ENCODE results near the gene PPP1R12B.
A peak's percentile ranks its signal among the peaks of the same experiment; 100 is the strongest.
"Not testable (repeated sequence)": the region's sequence is repeated elsewhere in the genome, so short reads cannot be mapped to it uniquely, and the experiment has no call there.

The PPP1R12B gene

GRCh38 chr1:202565890-202566602 lies 217.5 kb downstream of the PPP1R12B start:
- DNase-seq: no peak

GRCh38 chr1:202567738-202568137 lies 219.2 kb downstream of the PPP1R12B start:
- peak; percentile 82 for DNase-seq

- peak; percentile 60 for DNase-seq
Measured at GRCh38 chr1:202568410-202568809, 219.9 kb downstream of the PPP1R12B start.

GRCh38 chr1:202568826-202569225 lies 220.3 kb downstream of the PPP1R12B start:
- DNase-seq: no peak

DNA sequence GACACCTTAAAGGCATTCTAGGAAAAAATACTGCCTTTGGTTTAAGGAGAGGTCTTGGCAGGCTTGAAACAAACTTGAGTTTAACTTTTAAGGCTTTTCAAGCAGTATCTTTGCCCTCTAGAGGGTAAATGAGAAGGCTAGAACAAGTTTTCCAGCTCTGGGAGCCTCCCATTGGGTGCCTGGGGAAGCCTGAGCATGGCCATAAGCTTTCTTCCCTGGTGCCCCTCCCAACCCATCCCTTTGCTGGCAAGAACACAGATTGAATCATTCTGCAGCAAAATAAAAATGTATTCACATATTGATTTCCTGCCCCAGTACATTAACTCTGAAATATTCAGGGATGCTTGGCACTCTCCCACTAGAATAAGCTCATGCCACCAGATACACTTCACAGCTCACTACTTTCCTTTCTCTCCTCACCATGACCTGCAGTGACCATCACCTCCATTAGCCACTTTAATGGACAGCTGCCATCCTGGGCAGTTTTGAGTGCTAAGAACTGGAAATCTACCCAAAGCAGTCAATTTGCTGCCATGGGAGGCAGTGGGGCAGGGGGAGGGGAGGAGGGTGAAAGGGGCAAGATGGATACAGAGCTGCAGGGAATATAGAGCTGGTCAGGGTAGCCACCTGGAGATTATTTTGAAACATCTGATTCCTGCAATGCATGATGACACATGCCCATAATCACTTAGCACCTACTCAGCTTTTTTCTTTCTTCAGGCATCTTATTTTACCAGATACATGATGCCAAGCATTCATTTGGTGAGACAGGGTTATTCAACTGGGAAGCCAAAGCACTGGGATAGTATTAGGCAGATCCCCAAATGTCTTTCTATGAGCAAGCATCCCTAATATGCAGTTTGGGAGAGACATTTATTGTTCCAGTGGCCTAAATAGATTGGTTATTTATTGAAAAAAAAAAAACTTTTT lies 221.2 kb downstream of the PPP1R12B start:
- no peak for DNase-seq

GRCh38 chr1:202571719-202572339 lies 223.3 kb downstream of the PPP1R12B start:
- peak; percentile 62 for DNase-seq

GRCh38 chr1:202572867-202573266 lies 224.4 kb downstream of the PPP1R12B start:
- no peak for DNase-seq

DNA sequence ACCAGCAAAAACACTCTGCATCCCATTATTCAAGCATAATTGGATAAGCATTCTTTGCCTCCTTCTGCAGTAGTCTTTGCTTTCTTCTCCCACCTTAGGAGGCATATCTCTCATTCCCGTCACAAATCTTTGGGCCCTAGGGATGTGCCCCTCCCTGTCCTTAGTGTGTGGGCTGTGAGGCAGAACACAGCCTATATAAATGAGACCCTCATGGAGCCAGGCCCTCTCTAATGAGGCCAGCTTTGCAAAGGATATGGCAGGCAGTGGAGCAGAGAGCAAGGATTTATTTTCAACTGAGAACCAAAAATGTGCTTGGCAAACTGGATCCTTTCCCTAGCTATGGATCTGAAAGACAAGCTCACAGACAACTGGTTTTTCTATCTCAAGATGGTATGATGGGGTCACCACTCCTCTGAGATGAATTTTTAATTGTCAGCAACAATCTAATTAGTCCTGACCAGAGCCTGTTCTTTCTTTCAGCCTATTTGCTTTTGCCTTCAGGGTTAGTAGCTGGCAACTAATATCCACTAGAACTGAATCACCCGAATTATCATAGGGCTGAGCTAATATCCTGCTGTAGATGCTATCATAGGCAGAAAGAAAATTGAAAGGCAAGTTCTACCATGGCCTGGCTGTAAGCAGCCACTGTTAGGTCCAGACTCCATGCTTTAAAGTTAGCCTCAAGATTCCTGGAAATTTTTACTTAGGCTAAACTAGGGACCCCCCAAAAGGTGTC lies 227.6 kb downstream of the PPP1R12B start:
- no peak for DNase-seq

DNA sequence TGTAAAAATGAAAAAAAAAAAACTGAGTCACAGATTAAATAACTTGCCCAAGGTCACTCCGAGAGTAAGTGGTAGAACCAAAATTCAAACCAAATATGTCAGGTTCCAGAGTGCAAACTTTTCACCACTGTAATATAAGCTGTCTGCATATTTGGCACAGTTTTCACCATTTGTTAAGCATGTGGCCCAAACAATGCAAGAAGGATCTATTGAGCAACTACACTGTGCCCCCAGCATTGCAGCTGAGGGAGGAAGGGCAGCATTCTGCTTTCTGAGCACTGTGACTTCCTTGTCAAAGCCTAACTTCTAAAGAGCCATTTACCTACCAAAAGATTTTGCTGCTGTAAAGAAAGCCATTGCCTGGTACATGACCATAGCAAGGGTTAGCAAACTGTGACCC lies 228.3 kb downstream of the PPP1R12B start:
- DNase-seq: peak; percentile 96

DNA sequence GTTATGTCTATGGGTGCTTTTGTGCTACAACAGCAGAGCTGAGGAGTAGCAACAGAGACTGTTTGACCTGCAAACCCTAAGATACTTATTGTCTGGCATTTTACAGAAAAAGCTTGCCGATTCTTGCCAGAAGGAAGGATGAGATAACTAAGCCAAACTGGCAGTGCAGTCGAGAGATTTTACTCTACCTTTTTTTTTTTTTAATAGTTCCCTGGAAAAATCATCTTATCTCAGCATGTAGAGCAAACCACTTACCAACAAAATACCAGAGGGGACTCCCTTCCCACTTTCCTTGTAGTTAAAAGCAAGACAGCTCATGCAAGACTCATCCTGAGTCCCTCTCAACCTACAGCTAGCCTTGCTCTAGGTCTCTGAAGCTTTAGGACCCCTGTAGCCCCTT lies 228.9 kb downstream of the PPP1R12B start:
- peak; percentile 66 for DNase-seq

DNA sequence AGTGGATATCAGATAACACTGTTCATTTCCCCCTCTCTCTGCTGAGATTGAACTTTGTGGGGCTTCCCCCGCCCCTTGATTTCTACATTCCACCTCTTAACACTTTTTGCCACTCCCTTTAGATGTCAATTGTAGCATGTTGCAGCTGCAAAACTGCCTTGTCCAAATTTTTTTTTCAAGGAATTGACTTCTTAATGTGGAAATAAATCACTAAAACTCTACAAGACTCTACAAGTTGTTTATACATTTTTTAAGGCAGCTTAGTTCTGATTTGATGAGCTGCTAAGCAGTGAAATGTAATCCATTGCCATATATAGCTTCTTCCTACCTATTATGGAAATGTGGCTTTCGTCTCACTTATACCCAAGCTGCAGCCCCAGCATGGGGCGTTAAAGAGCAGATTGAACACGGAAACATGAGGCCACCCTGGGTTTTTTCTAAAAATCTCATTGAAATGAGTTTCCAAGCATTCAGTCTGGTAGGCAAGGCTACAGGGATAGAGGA lies 229.6 kb downstream of the PPP1R12B start:
- peak; percentile 94 for DNase-seq

DNA sequence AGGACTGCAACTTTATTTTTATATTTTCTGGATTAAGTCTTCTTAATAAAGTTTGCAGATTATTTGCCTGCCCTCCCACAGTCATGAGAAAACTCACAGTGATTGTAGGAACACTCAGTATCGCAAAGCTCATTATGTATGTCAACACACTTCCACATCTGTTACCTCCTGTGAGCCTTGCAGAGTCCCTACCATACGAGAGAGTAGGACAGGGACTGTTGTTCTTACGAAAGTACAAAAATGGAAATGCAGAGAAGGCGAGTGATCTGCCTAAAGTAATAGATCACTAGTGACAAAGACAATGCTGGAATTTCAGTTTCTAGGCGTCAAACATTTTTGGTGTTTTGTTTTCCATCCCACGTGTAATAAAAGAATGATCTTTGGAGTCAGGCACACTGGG lies 230.1 kb downstream of the PPP1R12B start:
- peak; percentile 60 for DNase-seq

DNA sequence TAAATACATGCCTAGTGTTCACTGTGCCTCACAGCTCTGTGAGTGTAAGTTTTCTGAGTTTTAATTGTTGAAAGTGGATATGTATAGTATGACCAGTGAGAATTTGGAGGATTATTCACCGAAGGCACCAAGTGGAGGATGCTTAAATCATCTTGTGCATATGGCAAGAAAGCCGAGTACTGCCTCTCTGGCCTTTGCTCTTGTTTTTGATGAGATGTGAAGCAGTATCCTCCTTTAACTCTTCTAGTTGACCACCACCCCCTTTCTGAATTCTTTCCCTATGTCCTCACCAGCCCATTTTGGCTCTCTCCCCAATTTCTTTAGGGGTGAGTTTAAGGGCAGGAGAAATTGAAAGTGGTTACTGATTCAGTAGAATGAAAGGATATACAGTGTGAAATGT lies 231.3 kb downstream of the PPP1R12B start:
- peak; percentile 97 for DNase-seq

DNA sequence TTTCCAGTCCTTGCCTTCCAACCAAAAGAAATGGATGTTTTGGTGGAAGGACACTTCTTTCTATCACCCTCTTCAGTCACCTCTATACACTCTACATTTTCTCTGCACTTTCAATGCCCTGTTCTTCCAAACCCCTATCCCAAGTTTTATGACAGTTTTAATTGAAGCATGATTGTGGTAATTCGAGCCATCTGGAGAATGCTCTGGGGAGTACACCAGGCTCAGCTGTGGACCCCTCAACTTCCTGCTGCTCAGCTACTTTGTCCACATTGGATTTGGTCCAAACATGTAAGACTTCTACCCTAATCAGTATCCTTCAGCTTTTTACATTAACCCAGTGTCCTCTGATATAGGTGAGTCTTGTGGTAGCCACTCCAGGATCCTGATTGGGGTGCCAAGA lies 232.1 kb downstream of the PPP1R12B start:
- DNase-seq: peak; percentile 71

DNA sequence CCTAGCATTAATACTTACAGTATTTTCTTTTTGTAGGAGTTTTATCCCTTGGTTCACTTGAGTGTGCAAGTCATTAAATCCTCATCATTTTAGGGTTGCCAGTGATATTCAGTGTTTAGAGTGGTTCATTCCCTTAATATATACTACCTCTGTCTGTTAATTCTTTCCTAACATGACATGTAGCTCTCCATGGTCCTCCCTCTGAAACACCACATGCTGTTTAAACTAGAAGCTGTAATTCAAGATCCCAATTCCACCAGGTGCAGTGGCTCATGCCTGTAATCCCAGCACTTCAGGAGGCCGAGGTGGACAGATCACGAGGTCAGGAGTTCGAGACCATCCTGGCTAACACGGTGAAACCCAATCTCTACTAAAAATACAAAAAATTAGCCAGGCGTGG lies 233.9 kb downstream of the PPP1R12B start:
- DNase-seq: not testable (repeated sequence)

DNA sequence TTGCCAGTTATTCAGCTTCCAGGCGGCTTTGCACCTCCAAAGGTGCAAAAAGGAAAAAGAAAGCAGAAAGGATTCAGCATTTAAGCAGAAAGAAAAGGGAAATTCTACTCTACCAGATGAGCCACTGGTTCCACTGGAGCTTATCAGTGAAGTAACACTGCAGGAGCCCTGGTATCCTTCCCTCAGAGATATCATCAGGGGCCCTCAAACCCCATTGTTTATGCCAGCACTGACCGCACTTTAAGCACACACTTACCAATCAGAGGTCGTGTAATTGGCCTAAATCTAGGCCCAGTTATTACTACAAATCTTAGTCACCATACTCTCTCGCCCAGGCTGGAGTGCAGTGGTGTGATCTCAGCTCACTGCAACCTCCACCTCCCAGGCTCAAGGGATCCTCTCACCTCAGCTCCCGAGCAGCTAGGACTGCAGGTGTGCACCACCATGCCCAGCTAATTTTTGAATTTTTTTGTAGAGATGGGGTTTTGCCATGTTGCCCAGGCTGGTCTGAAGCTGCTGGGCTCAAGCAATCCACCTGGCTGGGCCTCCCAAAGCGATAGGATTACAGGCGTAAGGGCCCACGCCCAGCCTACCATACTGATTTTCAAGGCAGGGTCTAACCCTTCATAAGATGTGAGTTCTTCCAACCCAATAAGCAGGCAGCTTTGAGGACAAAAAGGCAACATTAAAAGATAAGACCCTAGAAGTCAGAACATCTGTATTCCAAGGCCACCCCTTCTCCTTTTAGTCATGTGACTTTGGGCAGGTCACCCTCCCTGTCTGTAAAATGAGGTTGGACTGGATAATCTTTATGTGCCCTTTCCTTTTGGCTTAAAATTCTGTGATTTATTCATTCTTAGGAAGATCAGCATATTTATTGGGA lies 236.4 kb downstream of the PPP1R12B start:
- no peak for DNase-seq

DNA sequence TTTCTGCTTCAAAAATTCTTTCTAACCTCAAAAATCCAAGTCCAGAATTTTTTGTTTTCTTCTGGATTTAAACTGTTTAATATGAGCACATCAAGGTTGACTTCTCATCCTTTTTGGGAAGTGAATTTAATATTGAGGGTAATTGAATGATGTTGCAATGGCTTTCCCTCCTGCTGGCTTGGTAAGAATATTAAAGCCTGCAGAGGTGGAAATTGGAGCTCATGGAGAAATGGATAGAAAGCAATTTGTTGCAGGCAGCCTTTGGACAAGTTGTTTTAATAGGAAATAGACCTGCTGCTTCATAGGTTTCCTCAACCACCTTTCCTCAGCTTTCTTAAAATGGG lies 237.1 kb downstream of the PPP1R12B start:
- peak; percentile 79 for DNase-seq

DNA sequence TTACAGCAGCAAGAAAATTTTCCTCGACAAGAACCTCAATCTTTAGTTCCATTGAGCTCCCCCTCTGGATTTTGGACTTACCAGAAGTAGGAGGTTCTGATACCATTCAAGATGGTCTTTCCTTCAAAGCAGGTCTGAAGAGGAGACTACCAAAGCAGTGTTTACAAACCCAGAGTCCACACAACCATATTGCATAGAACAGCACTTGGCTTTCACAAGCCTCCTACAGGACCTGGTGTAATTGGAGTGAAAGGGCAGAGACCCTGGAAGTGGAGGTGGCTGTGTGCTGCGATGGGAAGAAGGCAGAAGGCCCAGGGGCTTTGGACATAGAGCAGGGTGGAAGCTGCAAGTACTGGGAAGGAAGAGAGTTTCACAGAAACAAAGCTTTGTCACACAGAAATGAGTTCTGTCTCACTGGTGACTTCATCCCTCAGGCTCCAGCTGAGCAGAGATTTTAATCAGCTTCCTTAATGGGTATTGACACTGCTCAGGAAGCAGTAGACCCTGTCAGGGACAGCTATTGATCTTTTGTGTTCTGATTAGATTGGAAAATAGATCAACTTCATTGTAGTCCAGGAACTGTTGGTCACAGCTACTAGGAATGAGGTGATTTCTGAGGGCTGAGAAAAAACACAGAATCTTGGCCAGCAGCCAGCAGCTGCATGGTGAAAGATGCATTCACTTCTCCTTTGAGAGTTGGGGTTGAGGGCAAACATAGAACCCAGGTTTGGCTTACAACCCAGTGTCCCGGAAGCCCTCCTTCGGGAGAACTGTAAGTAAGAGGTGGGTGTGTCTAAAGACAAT lies 237.7 kb downstream of the PPP1R12B start:
- DNase-seq: peak; percentile 70

DNA sequence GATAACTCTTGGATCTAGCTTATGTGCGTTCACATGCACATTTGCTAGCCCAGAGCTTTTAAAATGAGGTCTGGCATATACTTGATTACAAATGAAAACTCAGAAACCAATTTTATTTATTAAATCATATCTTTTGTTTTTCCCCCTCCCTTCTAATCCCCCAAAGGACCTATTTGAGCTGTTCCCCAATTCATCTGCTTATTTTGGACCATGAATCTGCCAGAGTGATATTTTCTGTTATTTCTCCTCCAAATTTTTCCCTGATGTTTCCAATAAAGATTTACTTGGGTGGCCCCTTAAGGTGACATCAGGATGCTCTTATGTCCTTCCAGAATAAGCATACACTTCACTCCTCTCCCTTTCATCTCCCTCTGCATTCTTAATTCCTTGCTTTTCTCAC lies 238.4 kb downstream of the PPP1R12B start:
- no peak for DNase-seq

DNA sequence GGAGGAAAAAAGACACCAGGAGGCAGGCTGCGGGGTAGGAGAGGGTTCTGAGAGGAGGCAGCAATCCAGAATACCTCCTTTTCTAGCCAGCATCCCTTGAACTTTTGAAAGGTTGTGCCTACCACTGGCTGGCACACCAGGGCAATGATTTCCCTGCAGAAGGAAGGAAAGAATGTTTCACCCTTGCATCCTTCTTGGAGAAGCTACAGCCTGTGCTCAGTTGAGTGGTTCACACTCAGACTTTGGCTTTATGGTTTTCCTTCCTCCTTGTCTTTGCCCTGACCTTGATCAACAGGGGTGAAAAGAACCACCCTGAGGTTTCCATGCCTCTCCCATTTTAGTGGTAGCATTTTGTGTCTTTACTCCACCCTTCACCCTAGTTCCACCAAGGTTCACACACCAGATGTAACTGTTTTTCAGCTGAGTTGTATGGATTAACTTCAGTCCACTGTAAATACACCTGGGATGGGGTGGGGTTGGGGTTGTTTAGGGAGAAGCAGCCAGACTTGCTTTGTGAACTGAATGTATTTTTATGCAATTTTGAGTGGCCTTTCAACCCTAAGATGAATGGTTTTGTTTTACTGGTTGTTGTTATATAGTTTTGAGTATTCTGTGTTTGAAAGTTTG lies 239.5 kb downstream of the PPP1R12B start:
- no peak for DNase-seq
